HG02610 (cell line): ENCODE data around the gene CSE1L.
A peak's percentile ranks its signal among the peaks of the same experiment; 100 is the strongest.
"Not testable (repeated sequence)": the region's sequence is repeated elsewhere in the genome, so short reads cannot be mapped to it uniquely, and the experiment has no call there.

Source experiments
- ATAC-seq: cut with Tn5 transposase; IDR thresholded peaks from one replicate; pipeline ENCODE4 v1.9.1; 2021; ENCODE audit warnings: mild to moderate bottlenecking, moderate library complexity; ENCODE audit not compliant: unreplicated experiment

Gene CSE1L

GRCh38 chr20:49046087-49046900, at the start of gene CSE1L:
Gene CSE1L, plus strand, starts transcription at chr20:49046312. Its CDS starts 12,152 bp downstream, at chr20:49058464.
- ATAC-seq = peak; percentile 87

GRCh38 chr20:48999890-49000870, 45.9 kb upstream of the CSE1L start:
- ATAC-seq = no peak

- ATAC-seq = no peak
Observed at GRCh38 chr20:49001741-49002140, 44.4 kb upstream of the CSE1L start.

GRCh38 chr20:49006446-49006980, 39.6 kb upstream of the CSE1L start:
- no peak for ATAC-seq

GRCh38 chr20:49009899-49010631, 36.0 kb upstream of the CSE1L start:
- ATAC-seq = no peak

- no peak for ATAC-seq
Observed at GRCh38 chr20:49024220-49024619, 21.9 kb upstream of the CSE1L start.

GRCh38 chr20:49028177-49028576, 17.9 kb upstream of the CSE1L start:
- ATAC-seq = not testable (repeated sequence)

GRCh38 chr20:49028684-49029083, 17.4 kb upstream of the CSE1L start:
- ATAC-seq = no peak

GRCh38 chr20:49029203-49029602, 16.9 kb upstream of the CSE1L start:
- ATAC-seq = no peak

GRCh38 chr20:49030954-49031619, 15.0 kb upstream of the CSE1L start:
- ATAC-seq = no peak

GRCh38 chr20:49032455-49032854, 13.7 kb upstream of the CSE1L start:
- ATAC-seq = no peak

- ATAC-seq = no peak
Observed at GRCh38 chr20:49034070-49034732, 11.9 kb upstream of the CSE1L start.

- ATAC-seq = no peak
Observed at GRCh38 chr20:49037962-49038387, 8.1 kb upstream of the CSE1L start.

- no peak for ATAC-seq
Observed at GRCh38 chr20:49039854-49040253, 6.3 kb upstream of the CSE1L start.

GRCh38 chr20:49043000-49043399, 3.1 kb upstream of the CSE1L start:
- ATAC-seq = no peak

GRCh38 chr20:49045440-49046086, 549 bp upstream of the CSE1L start:
- ATAC-seq = no peak

GRCh38 chr20:49052334-49052733, 6.2 kb downstream of the CSE1L start:
- no peak for ATAC-seq

- peak; percentile 64 for ATAC-seq
Observed at GRCh38 chr20:49054056-49054643, 8.0 kb downstream of the CSE1L start.

GRCh38 chr20:49063279-49063678, 17.2 kb downstream of the CSE1L start:
- no peak for ATAC-seq
